Measurements from ENCODE around the gene FILIP1. TPM values are rescaled to one million over a fixed set of nuclear protein-coding genes. Genes with fewer than 3 reads are reported as not detected.

Gene FILIP1
- total RNA-seq, 1 experiment from 2014 or later = 2.9 TPM

DNA sequence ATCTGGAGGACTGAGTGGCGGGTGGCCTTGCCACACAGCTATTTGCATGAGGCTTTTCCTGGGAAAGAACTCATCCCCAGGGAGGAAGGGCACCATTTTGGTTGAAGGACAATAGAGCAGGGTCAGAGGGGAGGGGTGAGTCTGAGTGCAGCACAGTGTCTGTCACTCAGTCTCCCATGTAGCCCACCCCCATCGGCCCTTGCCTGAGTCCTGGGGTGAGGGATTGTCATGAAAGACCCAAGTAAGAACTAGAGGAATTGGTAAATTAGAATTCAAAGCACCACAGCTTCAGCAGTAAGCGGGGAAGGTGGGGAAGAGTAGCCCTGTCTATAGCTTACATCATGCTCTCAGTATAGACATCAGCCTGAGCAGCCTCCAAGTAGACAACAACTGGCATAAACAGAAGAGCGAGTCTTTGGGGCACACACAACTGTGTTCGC lies 118.6 kb downstream of the FILIP1 start (continued):
- TF ChIP-seq FOXP1 (CRISPR knock-in tag; IDR thresholded peaks at IDR 0.05; ENCODE audit: borderline replicate concordance) = no peak

- peaks cover 5% of the 10 kb centered on the region for H3K9me3 Mint-ChIP-seq
- no peak overlapping the region for H3K4me3 Mint-ChIP-seq
- DNase-seq (ENCODE audit: low spot score) (no peak), ATAC-seq (no peak)
- H3K36me3 Mint-ChIP-seq = no peaks in the 10 kb centered on the region
- CTCF ChIA-PET = no interaction called here
- TF ChIP-seq RELA (CRISPR knock-in tag; IDR thresholded peaks at IDR 0.05; ENCODE audit: borderline replicate concordance) = no peak
- TF ChIP-seq ZNF219 (CRISPR knock-in tag; IDR thresholded peaks at IDR 0.05; ENCODE audit: borderline replicate concordance) = no peak
- TF ChIP-seq, protein P1, sequence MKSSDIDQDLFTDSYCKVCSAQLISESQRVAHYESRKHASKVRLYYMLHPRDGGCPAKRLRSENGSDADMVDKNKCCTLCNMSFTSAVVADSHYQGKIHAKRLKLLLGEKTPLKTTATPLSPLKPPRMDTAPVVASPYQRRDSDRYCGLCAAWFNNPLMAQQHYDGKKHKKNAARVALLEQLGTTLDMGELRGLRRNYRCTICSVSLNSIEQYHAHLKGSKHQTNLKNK (CRISPR knock-in tag; IDR thresholded peaks at IDR 0.05) = no peak
- TF ChIP-seq NFE2L1 (CRISPR knock-in tag; IDR thresholded peaks at IDR 0.05) = no peak
- peaks cover 43% of the 10 kb centered on the region for H3K4me1 Mint-ChIP-seq
- H3K27ac Mint-ChIP-seq = no peak overlapping the region
- POLR2A ChIA-PET = no interaction called here
- no peaks in the 10 kb centered on the region for H3K27me3 Mint-ChIP-seq (ENCODE audit: low read depth)
These were observed 120.7 kb downstream of the FILIP1 start for GRCh38 chr6:75372884-75373283.

DNA sequence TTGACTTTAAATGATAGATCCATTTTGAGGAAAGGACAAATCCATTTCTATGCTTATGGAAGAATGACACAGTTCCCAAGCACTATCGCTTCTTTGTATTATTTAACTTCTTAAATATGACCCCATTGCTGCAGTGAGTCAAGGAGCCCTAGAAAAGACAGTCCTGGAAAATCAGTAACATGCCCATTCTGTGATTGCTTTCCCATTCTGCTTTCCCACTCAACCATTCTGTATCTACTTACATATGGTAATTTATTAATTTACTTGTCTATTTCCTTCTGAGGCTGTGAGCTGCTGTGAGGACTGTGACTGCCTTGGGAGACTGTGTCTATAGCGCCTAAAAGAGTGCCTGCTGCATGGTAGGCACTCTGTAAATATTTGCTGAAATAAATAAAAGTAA lies 123.6 kb downstream of the FILIP1 start:
- no peaks in the 10 kb centered on the region for H3K27me3 Mint-ChIP-seq (ENCODE audit: low read depth)
- DNase-seq (ENCODE audit: low spot score) = no peak
- ChIA-PET CTCF (interaction anchor here (1.3 to 2.5 kb wide), 3 partner anchors 73 to 176 kb away, joined by 3 to 9 read pairs (median 7); no protein-coding TSS in a partner anchor), POLR2A (no interaction called here)
- TF ChIP-seq, protein P2, sequence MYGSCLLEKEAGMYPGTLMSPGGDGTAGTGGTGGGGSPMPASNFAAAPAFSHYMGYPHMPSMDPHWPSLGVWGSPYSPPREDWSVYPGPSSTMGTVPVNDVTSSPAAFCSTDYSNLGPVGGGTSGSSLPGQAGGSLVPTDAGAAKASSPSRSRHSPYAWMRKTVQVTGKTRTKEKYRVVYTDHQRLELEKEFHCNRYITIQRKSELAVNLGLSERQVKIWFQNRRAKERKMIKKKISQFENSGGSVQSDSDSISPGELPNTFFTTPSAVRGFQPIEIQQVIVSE (CRISPR knock-in tag; IDR thresholded peaks at IDR 0.05; ENCODE audit: borderline replicate concordance) = no peak
- TF ChIP-seq, protein P3, sequence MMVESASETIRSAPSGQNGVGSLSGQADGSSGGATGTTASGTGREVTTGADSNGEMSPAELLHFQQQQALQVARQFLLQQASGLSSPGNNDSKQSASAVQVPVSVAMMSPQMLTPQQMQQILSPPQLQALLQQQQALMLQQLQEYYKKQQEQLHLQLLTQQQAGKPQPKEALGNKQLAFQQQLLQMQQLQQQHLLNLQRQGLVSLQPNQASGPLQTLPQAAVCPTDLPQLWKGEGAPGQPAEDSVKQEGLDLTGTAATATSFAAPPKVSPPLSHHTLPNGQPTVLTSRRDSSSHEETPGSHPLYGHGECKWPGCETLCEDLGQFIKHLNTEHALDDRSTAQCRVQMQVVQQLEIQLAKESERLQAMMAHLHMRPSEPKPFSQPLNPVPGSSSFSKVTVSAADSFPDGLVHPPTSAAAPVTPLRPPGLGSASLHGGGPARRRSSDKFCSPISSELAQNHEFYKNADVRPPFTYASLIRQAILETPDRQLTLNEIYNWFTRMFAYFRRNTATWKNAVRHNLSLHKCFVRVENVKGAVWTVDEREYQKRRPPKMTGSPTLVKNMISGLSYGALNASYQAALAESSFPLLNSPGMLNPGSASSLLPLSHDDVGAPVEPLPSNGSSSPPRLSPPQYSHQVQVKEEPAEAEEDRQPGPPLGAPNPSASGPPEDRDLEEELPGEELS (CRISPR knock-in tag; IDR thresholded peaks at IDR 0.05) = no peak
- peaks cover 5% of the 10 kb centered on the region for H3K9me3 Mint-ChIP-seq
- H3K27ac Mint-ChIP-seq = no peak overlapping the region
- ATAC-seq = no peak
- H3K4me1 Mint-ChIP-seq = peaks cover 15% of the 10 kb centered on the region
- no peak overlapping the region for H3K4me3 Mint-ChIP-seq
- no peaks in the 10 kb centered on the region for H3K36me3 Mint-ChIP-seq

GRCh38 chr6:75368864-75369402 lies 124.7 kb downstream of the FILIP1 start:
- H3K27ac Mint-ChIP-seq = no peak overlapping the region
- POLR2A ChIA-PET = interaction anchor here (0.7 kb wide), 1 partner anchor 20 kb away, joined by 5 read pairs; no protein-coding TSS in a partner anchor
- CTCF ChIA-PET = interaction anchor here (1.1 to 2.5 kb wide), 20 partner anchors 8 to 194 kb away, joined by 3 to 19 read pairs (median 6); partner anchors contain the start of gene FILIP1

More at GRCh38 chr6:75368864-75369402, 124.7 kb downstream of the FILIP1 start:
- DNase-seq (ENCODE audit: low spot score) = no peak
- Mint-ChIP-seq H3K27me3 (ENCODE audit: low read depth) (no peaks in the 10 kb centered on the region), H3K4me1 (peaks cover 9% of the 10 kb centered on the region), H3K4me3 (no peak overlapping the region), H3K9me3 (peaks cover 5% of the 10 kb centered on the region), H3K36me3 (no peaks in the 10 kb centered on the region)
- no peak for ATAC-seq
- TF ChIP-seq, protein P4, sequence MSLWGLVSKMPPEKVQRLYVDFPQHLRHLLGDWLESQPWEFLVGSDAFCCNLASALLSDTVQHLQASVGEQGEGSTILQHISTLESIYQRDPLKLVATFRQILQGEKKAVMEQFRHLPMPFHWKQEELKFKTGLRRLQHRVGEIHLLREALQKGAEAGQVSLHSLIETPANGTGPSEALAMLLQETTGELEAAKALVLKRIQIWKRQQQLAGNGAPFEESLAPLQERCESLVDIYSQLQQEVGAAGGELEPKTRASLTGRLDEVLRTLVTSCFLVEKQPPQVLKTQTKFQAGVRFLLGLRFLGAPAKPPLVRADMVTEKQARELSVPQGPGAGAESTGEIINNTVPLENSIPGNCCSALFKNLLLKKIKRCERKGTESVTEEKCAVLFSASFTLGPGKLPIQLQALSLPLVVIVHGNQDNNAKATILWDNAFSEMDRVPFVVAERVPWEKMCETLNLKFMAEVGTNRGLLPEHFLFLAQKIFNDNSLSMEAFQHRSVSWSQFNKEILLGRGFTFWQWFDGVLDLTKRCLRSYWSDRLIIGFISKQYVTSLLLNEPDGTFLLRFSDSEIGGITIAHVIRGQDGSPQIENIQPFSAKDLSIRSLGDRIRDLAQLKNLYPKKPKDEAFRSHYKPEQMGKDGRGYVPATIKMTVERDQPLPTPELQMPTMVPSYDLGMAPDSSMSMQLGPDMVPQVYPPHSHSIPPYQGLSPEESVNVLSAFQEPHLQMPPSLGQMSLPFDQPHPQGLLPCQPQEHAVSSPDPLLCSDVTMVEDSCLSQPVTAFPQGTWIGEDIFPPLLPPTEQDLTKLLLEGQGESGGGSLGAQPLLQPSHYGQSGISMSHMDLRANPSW (CRISPR knock-in tag; conservative IDR thresholded peaks at IDR 0.05; ENCODE audit: low read depth) = no peak
- no peak for TF ChIP-seq IRF1 (CRISPR knock-in tag; IDR thresholded peaks at IDR 0.05)
- TF ChIP-seq ATF1 (CRISPR knock-in tag; IDR thresholded peaks at IDR 0.05) = no peak
- no peak for TF ChIP-seq AR (CRISPR knock-in tag; IDR thresholded peaks at IDR 0.05)
- TF ChIP-seq, protein P5, sequence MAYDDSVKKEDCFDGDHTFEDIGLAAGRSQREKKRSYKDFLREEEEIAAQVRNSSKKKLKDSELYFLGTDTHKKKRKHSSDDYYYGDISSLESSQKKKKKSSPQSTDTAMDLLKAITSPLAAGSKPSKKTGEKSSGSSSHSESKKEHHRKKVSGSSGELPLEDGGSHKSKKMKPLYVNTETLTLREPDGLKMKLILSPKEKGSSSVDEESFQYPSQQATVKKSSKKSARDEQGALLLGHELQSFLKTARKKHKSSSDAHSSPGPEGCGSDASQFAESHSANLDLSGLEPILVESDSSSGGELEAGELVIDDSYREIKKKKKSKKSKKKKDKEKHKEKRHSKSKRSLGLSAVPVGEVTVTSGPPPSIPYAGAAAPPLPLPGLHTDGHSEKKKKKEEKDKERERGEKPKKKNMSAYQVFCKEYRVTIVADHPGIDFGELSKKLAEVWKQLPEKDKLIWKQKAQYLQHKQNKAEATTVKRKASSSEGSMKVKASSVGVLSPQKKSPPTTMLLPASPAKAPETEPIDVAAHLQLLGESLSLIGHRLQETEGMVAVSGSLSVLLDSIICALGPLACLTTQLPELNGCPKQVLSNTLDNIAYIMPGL (CRISPR knock-in tag; IDR thresholded peaks at IDR 0.05) = no peak
